GM18511 (cell line): ENCODE measurements around the gene FES.
"Not testable (repeated sequence)": the region's sequence is repeated elsewhere in the genome, so short reads cannot be mapped to it uniquely, and the experiment has no call there.

ENCODE experiments used
- ATAC-seq: cut with Tn5 transposase; IDR thresholded peaks from one replicate; pipeline ENCODE4 v1.9.1; 2021; ENCODE audit warnings: mild to moderate bottlenecking, moderate library complexity; ENCODE audit not compliant: unreplicated experiment

FES gene

GRCh38 chr15:90883976-90884718 is at the start of gene FES:
Gene FES (plus strand): TSS chr15:90884504. CDS start chr15:90885046, 542 bp downstream.
- no peak for ATAC-seq

- no peak for ATAC-seq
Measured at GRCh38 chr15:90834626-90835025, 49.7 kb upstream of the FES start.

- ATAC-seq = no peak
Measured at GRCh38 chr15:90836296-90836871, 47.9 kb upstream of the FES start.

- ATAC-seq = no peak
Measured at GRCh38 chr15:90837094-90837493, 47.2 kb upstream of the FES start.

GRCh38 chr15:90838139-90838538 is 46.2 kb upstream of the FES start:
- no peak for ATAC-seq

GRCh38 chr15:90838544-90838943 is 45.8 kb upstream of the FES start:
- ATAC-seq = no peak

GRCh38 chr15:90839187-90840071 is 44.9 kb upstream of the FES start:
- ATAC-seq = peak; percentile 79

GRCh38 chr15:90840157-90840855 is 44.0 kb upstream of the FES start:
- no peak for ATAC-seq

GRCh38 chr15:90840954-90841353 is 43.4 kb upstream of the FES start:
- no peak for ATAC-seq

- peak; percentile 9 for ATAC-seq
Measured at GRCh38 chr15:90844696-90845095, 39.6 kb upstream of the FES start.

- ATAC-seq = peak; percentile 96
Measured at GRCh38 chr15:90845201-90845949, 38.9 kb upstream of the FES start.

- ATAC-seq = not testable (repeated sequence)
Measured at GRCh38 chr15:90849424-90849823, 34.9 kb upstream of the FES start.

GRCh38 chr15:90851114-90851513 is 33.2 kb upstream of the FES start:
- ATAC-seq = no peak

GRCh38 chr15:90851940-90852339 is 32.4 kb upstream of the FES start:
- no peak for ATAC-seq

- ATAC-seq = no peak
Measured at GRCh38 chr15:90855139-90855538, 29.2 kb upstream of the FES start.

GRCh38 chr15:90857337-90857736 is 27.0 kb upstream of the FES start:
- no peak for ATAC-seq

GRCh38 chr15:90857883-90858443 is 26.3 kb upstream of the FES start:
- ATAC-seq = no peak

- ATAC-seq = no peak
Measured at GRCh38 chr15:90859234-90860131, 24.8 kb upstream of the FES start.

GRCh38 chr15:90860450-90860849 is 23.9 kb upstream of the FES start:
- ATAC-seq = no peak
